RWPE2 (cell line): ENCODE results near the gene GREM2.

Experiments
- ATAC-seq: fragments of 200-7000 bp; cut with Tn5 transposase; 3 replicates; pipeline ENCODE4 v1.9.1; 2021; ENCODE audit warnings: low read depth
- DNase-seq: peaks from one replicate; pipeline ENCODE4 v3.0.0-alpha.2; 2020; ENCODE audit warnings: low spot score
- H3K27ac ChIP-seq: fragments of 450-650 bp; 2 replicates; pipeline ENCODE4 v1.5.1; 2017; ENCODE audit warnings: mild to moderate bottlenecking; ENCODE audit not compliant: poor library complexity, severe bottlenecking
- H3K27me3 ChIP-seq: fragments of 250-450 bp; sonication (Bioruptor Pico); 2 replicates; pipeline ENCODE4 v1.5.1; 2021; ENCODE audit warnings: mild to moderate bottlenecking, moderate library complexity; ENCODE audit not compliant: insufficient read depth, poor library complexity, severe bottlenecking
- H3K36me3 ChIP-seq: fragments of 250-450 bp; sonication (Bioruptor Pico); 2 replicates; pipeline ENCODE4 v1.5.1; 2020; ENCODE audit warnings: low read depth, mild to moderate bottlenecking, moderate library complexity
- H3K4me1 ChIP-seq: fragments of 250-450 bp; sonication (Bioruptor Pico); 2 replicates; pipeline ENCODE4 v1.5.1; 2021; ENCODE audit warnings: mild to moderate bottlenecking, moderate library complexity; ENCODE audit not compliant: insufficient read depth, poor library complexity, severe bottlenecking
- H3K4me3 ChIP-seq: fragments of 250-450 bp; sonication (Bioruptor Pico); 2 replicates; pipeline ENCODE4 v1.5.1; 2021; ENCODE audit warnings: mild to moderate bottlenecking, moderate library complexity; ENCODE audit not compliant: severe bottlenecking
- H3K9me3 ChIP-seq: fragments of 250-450 bp; sonication (Bioruptor Pico); 2 replicates; pipeline ENCODE4 v1.5.1; 2021; ENCODE audit warnings: mild to moderate bottlenecking, moderate library complexity; ENCODE audit not compliant: severe bottlenecking
- CTCF ChIP-seq: fragments of 450-650 bp; IDR thresholded peaks from one replicate; pipeline ENCODE4 v1.5.1; 2017; ENCODE audit warnings: mild to moderate bottlenecking, moderate library complexity; ENCODE audit not compliant: poor library complexity, severe bottlenecking

The GREM2 gene

GRCh38 chr1:240611619-240612480 is at the start of gene GREM2:
Gene GREM2, minus strand, starts transcription at chr1:240612155. Its CDS starts 118,680 bp downstream, at chr1:240493475.
- H3K4me3 ChIP-seq: peak within 1 kb of the TSS; percentile 37
- H3K9me3 ChIP-seq: no peaks in the 10 kb centered on the region
- H3K27ac ChIP-seq: no peak within 1 kb of the TSS
- DNase-seq (no peak), ATAC-seq (peak; percentile 91)
- no peaks in the 10 kb centered on the region for H3K36me3 ChIP-seq
- H3K27me3 ChIP-seq: peaks cover 23% of the 10 kb centered on the region
- no peaks in the 10 kb centered on the region for H3K4me1 ChIP-seq
- no peak for TF ChIP-seq CTCF

GRCh38 chr1:240658312-240658960 is 46.5 kb upstream of the GREM2 start:
- H3K4me1 ChIP-seq: no peaks in the 10 kb centered on the region
- H3K4me3 ChIP-seq: no peak overlapping the region
- no peaks in the 10 kb centered on the region for H3K36me3 ChIP-seq
- no peak for TF ChIP-seq CTCF
- H3K9me3 ChIP-seq: no peaks in the 10 kb centered on the region
- H3K27ac ChIP-seq: no peak overlapping the region
- ATAC-seq: no peak
- no peak for DNase-seq
- H3K27me3 ChIP-seq: no peaks in the 10 kb centered on the region

GRCh38 chr1:240656531-240656930 is 44.6 kb upstream of the GREM2 start:
- no peak for ATAC-seq
- H3K27me3 ChIP-seq: no peaks in the 10 kb centered on the region
- H3K27ac ChIP-seq: no peak overlapping the region
- no peak overlapping the region for H3K4me3 ChIP-seq
- TF ChIP-seq CTCF: no peak
- H3K9me3 ChIP-seq: no peaks in the 10 kb centered on the region
- no peaks in the 10 kb centered on the region for H3K4me1 ChIP-seq
- no peak for DNase-seq
- no peaks in the 10 kb centered on the region for H3K36me3 ChIP-seq

- Histone ChIP-seq H3K4me3 (no peak overlapping the region), H3K9me3 (no peaks in the 10 kb centered on the region), H3K4me1 (no peaks in the 10 kb centered on the region), H3K27me3 (no peaks in the 10 kb centered on the region), H3K36me3 (no peaks in the 10 kb centered on the region), H3K27ac (no peak overlapping the region)
- ATAC-seq: no peak
- no peak for DNase-seq
- TF ChIP-seq CTCF: no peak
Measured at GRCh38 chr1:240652961-240653409, 41.0 kb upstream of the GREM2 start.
